GM12878 (cell line): ENCODE measurements around the gene MRPL36. TPM values are rescaled to one million over a fixed set of nuclear protein-coding genes. Genes with fewer than 3 reads are reported as not detected.

Source experiments
- ATAC-seq: fragments of 200-7000 bp; cut with Tn5 transposase; 3 replicates; pipeline ENCODE4 v1.9.1; 2020; ENCODE audit warnings: mild to moderate bottlenecking, moderate library complexity
- BruUV-seq: library from RNA; stranded (reverse); fragments of 400-500 nt; replicated peaks from 2 replicates; lab custom pipeline; 2021; lab: Mats Ljungman, UMichigan
- CTCF ChIA-PET: fragments of 300-600 bp; sonication (Branson Sonifier 250); formaldehyde crosslinking; extraction: SDS; loops from one replicate; lab custom pipeline; 2021; ENCODE audit warnings: inconsistent platforms; lab: Yijun Ruan, JAX
- POLR2A ChIA-PET: fragments of 350-600 bp; formaldehyde crosslinking; extraction: SDS; loops from one replicate; lab custom pipeline; 2021; ENCODE audit warnings: inconsistent platforms; lab: Charles Lee
- RAD21 ChIA-PET: fragments of 300-600 bp; sonication (Branson Sonifier 250); formaldehyde crosslinking; loops from one replicate; lab custom pipeline; 2023; ENCODE audit warnings: antibody characterized with exemption; ENCODE audit not compliant: unreplicated experiment; lab: Charles Lee
- SMC1A ChIA-PET: fragments of 300-600 bp; sonication (Branson Sonifier 250); formaldehyde crosslinking; loops from one replicate; lab custom pipeline; 2023; ENCODE audit not compliant: unreplicated experiment, uncharacterized antibody; lab: Charles Lee
- DNase-seq: peaks from one replicate; pipeline ENCODE4 v3.0.0-alpha.2; 2011; ENCODE audit warnings: low read depth, low spot score
- FAIRE-seq: peaks from 3 replicates; lab custom pipeline; 2011; peaks lifted over from hg19 to GRCh38; lab: Jason Lieb, UNC
- H2AFZ ChIP-seq: 2 replicates; pipeline ENCODE4 v1.6.0; 2011; ENCODE audit warnings: low read depth, low read length, control low read depth; ENCODE audit not compliant: control insufficient read depth
- H3K27ac ChIP-seq: 2 replicates; pipeline ENCODE4 v1.5.1; 2011; ENCODE audit warnings: control low read depth; ENCODE audit not compliant: control insufficient read depth, insufficient read depth
- H3K27me3 ChIP-seq, 2 experiments: replicated peaks in 1 of 2; 2 replicates each; pipeline versions ENCODE4 v1.6.0 to v1.6.1; 2011; ENCODE audit warnings: low read length in 1 of 2; ENCODE audit not compliant: control insufficient read depth in 2 of 2, insufficient read depth in 2 of 2
- H3K36me3 ChIP-seq, 2 experiments: 2 replicates each; pipeline ENCODE4 v1.5.1; 2011; ENCODE audit warnings: low read length in 1 of 2; ENCODE audit not compliant: control insufficient read depth in 2 of 2, insufficient read depth in 2 of 2
- H3K4me1 ChIP-seq: 2 replicates; pipeline ENCODE4 v1.6.1; 2011; ENCODE audit warnings: mild to moderate bottlenecking, low read length, moderate library complexity, mixed read lengths; ENCODE audit not compliant: control insufficient read depth, insufficient read depth
- H3K4me2 ChIP-seq: 2 replicates; pipeline ENCODE4 v1.6.0; 2011; ENCODE audit warnings: control low read depth; ENCODE audit not compliant: control insufficient read depth, insufficient read depth
- H3K4me3 ChIP-seq: fragments of 200-600 bp; sonication (generic); 2 replicates; pipeline ENCODE4 v1.5.1; 2016
- H3K79me2 ChIP-seq: 2 replicates; pipeline ENCODE4 v1.6.0; 2011; ENCODE audit warnings: low read length; ENCODE audit not compliant: control insufficient read depth, insufficient read depth
- H3K9ac ChIP-seq: 2 replicates; pipeline ENCODE4 v1.8.0; 2011; ENCODE audit warnings: low read length, control low read depth, mixed read lengths; ENCODE audit not compliant: control insufficient read depth, insufficient read depth
- H3K9me3 ChIP-seq: replicated peaks from 3 replicates; pipeline ENCODE4 v1.5.1; 2011; ENCODE audit warnings: mild to moderate bottlenecking, low read length; ENCODE audit not compliant: control insufficient read depth, insufficient read depth
- H4K20me1 ChIP-seq: 2 replicates; pipeline ENCODE4 v1.6.0; 2011; ENCODE audit not compliant: control insufficient read depth, insufficient read depth
- CEBPZ ChIP-seq: fragments of 150-350 bp; IDR thresholded peaks from 2 replicates; pipeline ENCODE4 v1.6.1; 2016; ENCODE audit warnings: low read depth, low read length
- CHD1 ChIP-seq: IDR thresholded peaks from 2 replicates; pipeline ENCODE4 v1.6.1; 2012; ENCODE audit warnings: low read depth, low read length, improper control_type of control experiment
- E2F8 ChIP-seq: fragments of 450-650 bp; IDR thresholded peaks from 2 replicates; pipeline ENCODE4 v1.6.1; 2018; ENCODE audit warnings: mild to moderate bottlenecking, low read depth, moderate library complexity; ENCODE audit not compliant: partially characterized antibody
- MAX ChIP-seq: IDR thresholded peaks from 2 replicates; pipeline ENCODE4 v1.6.1; 2012; ENCODE audit warnings: low read depth, low read length, improper control_type of control experiment
- POU2F2 ChIP-seq: IDR thresholded peaks from 3 replicates; pipeline ENCODE4 v1.6.1; 2011; ENCODE audit warnings: low read depth, mild to moderate bottlenecking, low read length, borderline replicate concordance
- USF2 ChIP-seq: IDR thresholded peaks from 2 replicates; pipeline ENCODE4 v1.6.1; 2011; ENCODE audit warnings: low read depth, low read length, improper control_type of control experiment, borderline replicate concordance
- ZZZ3 ChIP-seq: IDR thresholded peaks from 2 replicates; pipeline ENCODE4 v1.6.1; 2011; ENCODE audit warnings: low read depth; ENCODE audit not compliant: control insufficient read depth, insufficient read length
- WGBS: methylation state at CpG from one replicate; pipeline ENCODE4 v1.1.6; 2016; ENCODE audit warnings: low lambda C conversion rate; ENCODE audit not compliant: insufficient replicate concordance, insufficient coverage; ENCODE audit errors: missing lambda C conversion rate; 5-methylcytosine and 5-hydroxymethylcytosine counted together
- in situ Hi-C: fragments of 300-500 bp; cut with MboI; formaldehyde crosslinking; loops from 9 replicates; pipeline ENCODE4 v1.14.3; 2018; ENCODE audit warnings: mixed read lengths
- intact Hi-C: fragments of 100-400 bp; cut with micrococcal nuclease; formaldehyde crosslinking; loops from one replicate; pipeline ENCODE4 v1.14.2; 2022; ENCODE audit not compliant: unreplicated experiment
- polyA plus RNA-seq, 11 experiments: library from polyadenylated mRNA; depleted of rRNA in 4 of 11; unstranded in 6 of 11; stranded (reverse) in 5 of 11; fragments of >200 nt; fragmentation: Nextera tagmentation in 4 of 11; fragmentation: Illumina TruSeq in 1 of 11; extraction: Ambion mirVana in 4 of 11; extraction: Trizol in 1 of 11; gene quantifications; 1 replicate in 1 of 11; 2 replicates in 10 of 11; pipeline versions ENCODE4 v1.2.1 to v1.2.3, GENCODE V29; 2011 to 2016; ENCODE audit warnings: inconsistent platforms in 2 of 11, missing spikeins in 2 of 11, low read depth in 1 of 11
- total RNA-seq, 4 experiments: library from RNA; depleted of rRNA in 3 of 4; stranded (reverse); fragments of >200 nt in 3 of 4; fragmentation: Illumina TruSeq in 1 of 4; extraction: Trizol in 1 of 4; gene quantifications; 2 replicates each; pipeline versions ENCODE4 v1.2.1 to v1.2.3, GENCODE V29; 2013 to 2021

The MRPL36 gene
- total and polyA plus RNA-seq, 10 of the 15 experiments (the other 5 are each of a cell fraction or from before 2014, with no cell fraction given) = 89.2 to 559 (median 152) TPM

- Histone ChIP-seq H3K27me3 (no peaks in the 10 kb centered on the region), H3K9ac (no peak overlapping the region), H4K20me1 (no peaks in the 10 kb centered on the region; the same call in 1 of the 2 replicates), H2AFZ (no peak overlapping the region), H3K4me2 (no peak overlapping the region; the same call in 1 of the 2 replicates), H3K4me1 (peaks cover under 1% of the 10 kb centered on the region; the same call in 1 of the 2 replicates), H3K9me3 (no peaks in the 10 kb centered on the region), H3K27ac (no peak overlapping the region), H3K4me3 (no peak overlapping the region), H3K36me3 (peaks cover 20 to 24% of the 10 kb centered on the region in 2 experiments), H3K79me2 (peaks cover 51% of the 10 kb centered on the region)
- ChIA-PET POLR2A (interaction anchor here (0.6 to 3.2 kb wide), 3 partner anchors 10 to 44 kb away, joined by 3 to 13 read pairs (median 4); no protein-coding TSS in a partner anchor), SMC1A (interaction anchor here (1.2 to 3.7 kb wide), 4 partner anchors 10 to 40 kb away, joined by 3 to 18 read pairs (median 6); no protein-coding TSS in a partner anchor), CTCF (interaction anchor here (3.9 to 4.7 kb wide), 3 partner anchors 31 to 64 kb away, joined by 18 to 21 read pairs (median 20); no protein-coding TSS in a partner anchor), RAD21 (no interaction called here)
- WGBS = 93% methylated on average over 1 of the region's 1 CpG
- FAIRE-seq (no peak), DNase-seq (no peak), ATAC-seq (no peak)
- in situ Hi-C loops = no loop called here
- intact Hi-C loops = loop anchor here (5.0 to 10.0 kb wide), 2 partner anchors 41 to 68 kb away; no protein-coding TSS in a partner anchor
- no peak for TF ChIP-seq CEBPZ
- no peak for TF ChIP-seq POU2F2
- TF ChIP-seq ZZZ3 = no peak
- TF ChIP-seq MAX = no peak
- TF ChIP-seq USF2 = no peak
- TF ChIP-seq E2F8 = no peak
- no peak for TF ChIP-seq CHD1
- no TSS peak for BruUV-seq
Observed at GRCh38 chr5:1803192-1803591, 3.6 kb upstream of the MRPL36 start.
